Gastrocnemius medialis (tissue), 4 donors: ENCODE data around the gene SLC25A26.

ENCODE experiments used
- CTCF ChIP-seq, 5 experiments: fragments of 450-650 bp in 3 of 5; fragments of 200-600 bp in 2 of 5; sonication (generic) in 2 of 5; IDR thresholded peaks in 4 of 5; conservative IDR thresholded peaks in 1 of 5; 1 replicate in 4 of 5; 2 replicates in 1 of 5; pipeline ENCODE4 v1.5.1; 2016 to 2019; ENCODE audit warnings: antibody characterized with exemption in 5 of 5, mild to moderate bottlenecking in 3 of 5, moderate library complexity in 3 of 5
- POLR2A ChIP-seq, 2 donors: fragments of 450-650 bp; IDR thresholded peaks; one replicate each; pipeline ENCODE4 v1.6.1; 2017; ENCODE audit warnings: antibody characterized with exemption in 2 of 2, mild to moderate bottlenecking in 2 of 2, moderate library complexity in 2 of 2

GRCh38 chr3:66354001-66354400 lies 133.2 kb downstream of the SLC25A26 start:
- TF ChIP-seq CTCF (IDR thresholded peaks at IDR 0.05 in 4 of 5, conservative IDR thresholded peaks at IDR 0.05 in 1 of 5): no peak
- TF ChIP-seq POLR2A (IDR thresholded peaks at IDR 0.05): no peak
